DMS53 (cell line): ENCODE data around the gene PLCB1.

Experiments used
- DNase-seq: peaks from one replicate; lab custom pipeline; 2025; lab: John Stamatoyannopoulos, UW

The PLCB1 gene

GRCh38 chr20:8131598-8132483 lies at the start of gene PLCB1:
PLCB1 (plus strand) TSS chr20:8132266; CDS start chr20:8132652, 386 bp downstream.
- peak; percentile 94 for DNase-seq

- DNase-seq, result peak; percentile 5
Measured at GRCh38 chr20:8082989-8083388, 49.1 kb upstream of the PLCB1 start.

DNA sequence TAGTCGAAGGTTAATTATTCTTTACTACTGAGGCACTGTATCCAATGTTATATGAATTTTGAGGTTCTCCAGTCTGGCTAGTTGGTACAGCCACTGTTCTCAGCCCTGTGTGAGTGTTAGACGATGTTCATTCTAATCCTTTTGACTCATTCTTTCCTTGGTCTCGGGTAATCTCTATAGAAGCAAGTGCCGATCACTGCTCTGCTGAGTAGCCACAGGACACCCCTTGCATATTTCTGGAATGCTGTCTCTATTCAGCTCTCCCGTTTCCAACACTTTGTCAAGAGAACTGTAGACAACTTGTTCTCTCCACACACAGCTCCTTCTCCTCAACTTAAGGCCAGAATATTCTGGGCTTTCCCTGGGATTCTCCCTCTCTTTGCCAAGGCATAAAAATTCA lies 42.4 kb upstream of the PLCB1 start:
- DNase-seq, result no peak

GRCh38 chr20:8094415-8094818 lies 37.6 kb upstream of the PLCB1 start:
- peak; percentile 36 for DNase-seq

- peak; percentile 77 for DNase-seq
Measured at GRCh38 chr20:8094850-8095249, 37.2 kb upstream of the PLCB1 start.

- DNase-seq, result peak; percentile 35
Measured at GRCh38 chr20:8095648-8096572, 36.2 kb upstream of the PLCB1 start.

DNA sequence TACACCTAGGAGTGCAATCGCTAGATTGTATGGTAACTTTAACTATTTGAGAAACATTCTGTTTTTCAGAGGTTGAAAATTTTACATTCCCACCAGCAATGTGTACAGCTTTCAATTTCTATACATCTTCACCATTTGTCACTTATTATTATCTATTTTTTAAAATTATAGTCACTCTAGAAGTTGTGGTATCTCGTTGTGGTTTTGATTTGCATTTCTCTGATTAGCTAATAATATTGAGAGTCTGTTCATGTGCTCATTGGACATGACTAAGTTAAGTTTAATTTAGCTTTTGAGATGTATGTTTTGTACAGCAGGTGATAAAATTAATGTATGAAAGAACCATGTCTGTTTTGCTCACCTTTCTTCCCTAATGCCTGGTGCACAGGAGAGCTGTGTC lies 34.8 kb upstream of the PLCB1 start:
- DNase-seq, result no peak

- no peak for DNase-seq
Measured at GRCh38 chr20:8104252-8104651, 27.8 kb upstream of the PLCB1 start.

DNA sequence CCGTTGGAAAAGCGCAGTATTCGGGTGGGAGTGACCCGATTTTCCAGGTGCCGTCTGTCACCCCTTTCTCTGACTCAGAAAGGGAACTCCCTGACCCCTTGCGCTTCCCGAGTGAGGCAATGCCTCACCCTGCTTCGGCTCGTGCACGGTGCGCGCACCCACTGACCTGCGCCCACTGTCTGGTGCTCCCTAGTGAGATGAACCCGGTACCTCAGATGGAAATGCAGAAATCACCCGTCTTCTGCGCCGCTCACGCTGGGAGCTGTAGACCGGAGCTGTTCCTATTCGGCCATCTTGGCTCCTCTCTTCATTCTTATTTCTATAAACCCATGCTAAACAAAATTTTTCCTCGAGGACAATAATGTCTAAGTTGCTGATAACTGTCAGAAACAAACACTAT lies 17.5 kb upstream of the PLCB1 start:
- DNase-seq, result peak; percentile 46

- peak; percentile 36 for DNase-seq
Measured at GRCh38 chr20:8115436-8115835, 16.6 kb upstream of the PLCB1 start.

DNA sequence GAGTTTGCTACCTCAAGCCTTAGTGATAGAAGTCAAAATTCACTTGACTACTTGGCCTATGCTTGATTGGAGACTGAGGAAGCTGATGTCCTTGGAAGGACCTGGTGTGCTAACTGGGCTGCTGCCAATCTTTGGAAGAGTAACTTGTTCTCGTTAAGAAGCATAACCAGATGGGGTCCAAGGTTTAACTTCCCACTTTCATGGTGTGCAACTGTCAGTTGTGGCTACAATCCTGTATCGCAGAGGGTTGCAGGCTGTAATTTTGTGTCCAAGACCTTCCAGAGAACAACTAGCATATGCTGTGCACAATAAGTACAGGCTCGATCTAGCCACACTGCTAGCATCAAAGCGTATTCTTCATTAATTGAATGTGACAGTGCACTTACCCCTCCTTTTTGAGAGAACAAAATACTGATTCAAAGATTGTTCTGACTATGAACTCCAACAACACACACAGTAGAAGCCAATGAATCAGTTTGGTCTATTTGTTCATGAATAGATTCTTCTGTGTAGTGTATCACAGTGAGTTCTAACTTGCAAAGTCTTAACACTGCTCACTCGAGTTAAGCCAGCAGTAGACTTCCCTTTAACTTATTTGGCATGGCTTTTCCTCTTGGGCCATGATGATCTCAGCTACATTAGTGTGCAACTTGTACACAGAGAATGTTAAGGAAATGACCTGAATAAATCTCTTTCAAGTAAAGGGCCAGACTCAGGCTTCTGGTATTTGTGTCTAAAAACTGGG lies 15.8 kb upstream of the PLCB1 start:
- DNase-seq, result peak; percentile 55

GRCh38 chr20:8117636-8118035 lies 14.4 kb upstream of the PLCB1 start:
- DNase-seq, result no peak

- DNase-seq, result no peak
Measured at GRCh38 chr20:8118039-8118438, 14.0 kb upstream of the PLCB1 start.

DNA sequence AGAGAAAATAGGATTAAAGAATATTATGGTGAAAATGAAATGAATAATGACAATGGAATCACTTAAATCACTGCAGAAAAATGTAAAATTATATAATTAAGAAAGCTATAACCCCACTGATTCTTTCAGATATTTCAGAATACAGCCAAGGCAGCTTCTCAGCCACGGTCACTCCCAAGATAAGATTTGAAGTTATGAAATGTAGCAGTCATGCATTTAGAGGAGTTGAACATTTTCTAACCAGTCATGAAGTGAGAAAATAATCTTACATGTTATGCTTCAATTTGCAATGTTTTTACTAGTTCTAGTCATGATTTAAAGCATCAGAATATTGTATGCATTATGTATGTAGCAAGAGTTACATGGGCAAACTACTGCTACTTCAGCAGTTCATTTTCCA lies 13.3 kb upstream of the PLCB1 start:
- DNase-seq, result no peak

GRCh38 chr20:8121666-8122065 lies 10.4 kb upstream of the PLCB1 start:
- DNase-seq, result peak; percentile 33

DNA sequence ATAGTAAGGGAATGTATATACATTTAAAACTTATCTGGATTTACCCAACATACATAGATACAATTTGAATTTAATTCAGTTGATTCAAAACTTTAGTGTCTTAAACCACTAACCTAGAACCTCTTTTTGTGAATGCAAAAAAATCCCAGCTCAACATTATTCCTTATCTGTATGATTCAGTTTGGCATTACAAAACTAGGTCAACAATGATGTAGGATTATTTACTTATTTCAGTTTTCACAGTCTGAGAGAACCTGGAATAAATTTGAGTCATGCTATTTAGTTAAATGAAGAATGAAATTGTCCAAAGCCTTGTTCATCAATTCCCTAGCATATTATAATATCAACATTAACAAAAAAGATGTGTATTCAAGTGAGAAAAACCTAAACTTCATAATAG lies 7.4 kb upstream of the PLCB1 start:
- DNase-seq, result peak; percentile 26

- no peak for DNase-seq
Measured at GRCh38 chr20:8126181-8126580, 5.9 kb upstream of the PLCB1 start.

DNA sequence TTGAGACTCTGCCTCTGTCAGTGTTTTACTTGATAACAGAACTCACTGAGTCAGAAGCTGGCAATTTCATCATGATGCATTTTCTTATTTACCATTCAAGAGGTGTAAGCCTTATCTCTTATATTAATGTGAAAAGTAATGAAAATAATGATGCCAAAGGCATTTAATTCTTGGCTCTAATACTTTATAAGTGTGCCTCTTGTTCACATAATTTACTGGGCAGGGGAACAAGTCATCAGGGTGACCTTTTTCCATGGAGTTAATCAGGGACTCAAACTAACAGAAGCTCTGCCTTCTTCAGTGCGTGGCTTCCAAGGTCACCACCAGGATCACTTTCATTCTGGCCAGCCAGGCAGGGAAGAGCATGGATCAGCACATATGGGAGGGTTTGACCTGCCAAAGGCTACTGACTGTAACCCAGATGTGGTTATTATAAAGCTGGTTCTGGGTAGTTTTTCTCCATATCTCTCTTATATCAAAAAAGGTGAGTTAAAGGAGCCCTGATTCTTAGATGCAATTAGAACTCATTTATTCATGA lies 5.2 kb upstream of the PLCB1 start:
- no peak for DNase-seq

- no peak for DNase-seq
Measured at GRCh38 chr20:8127553-8128255, 4.4 kb upstream of the PLCB1 start.

DNA sequence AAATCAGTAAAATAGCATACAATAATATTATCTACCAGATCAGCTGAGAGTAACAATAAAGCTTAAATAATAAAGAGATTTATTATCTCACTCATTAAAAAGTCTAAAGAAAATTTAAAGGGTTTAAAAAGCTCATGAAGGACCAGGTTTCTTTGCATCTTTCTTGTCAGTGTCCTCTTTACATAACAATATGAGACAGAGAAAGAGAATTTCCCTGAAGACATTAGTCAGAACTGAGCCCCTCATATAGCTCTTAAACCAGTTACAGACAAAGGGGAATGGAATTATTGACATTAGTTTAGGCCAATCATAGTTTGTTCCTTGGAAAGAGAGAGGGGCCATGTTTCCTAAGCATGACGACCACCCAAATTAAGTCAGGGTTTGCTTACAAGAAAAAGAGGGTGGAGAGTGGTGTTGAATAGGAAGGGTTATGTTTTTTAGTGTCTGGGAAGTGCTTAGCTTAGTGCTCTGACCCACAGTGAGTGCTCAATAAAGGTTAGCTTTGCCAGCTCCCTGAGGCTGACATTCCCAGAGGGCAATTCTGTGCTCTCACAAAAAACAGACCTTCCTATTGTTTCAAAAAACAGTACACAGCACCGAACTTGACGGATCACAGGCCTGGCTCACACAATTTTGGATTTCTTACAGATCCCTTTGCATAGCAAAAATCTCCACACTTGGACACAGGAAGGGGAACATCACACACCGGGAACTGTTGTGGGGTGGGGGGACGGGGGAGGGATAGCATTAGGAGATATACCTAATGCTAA lies 3.6 kb upstream of the PLCB1 start:
- DNase-seq, result no peak
